GOT3 (cell line): ENCODE results near the gene GLYR1.
"Not testable (repeated sequence)": the region's sequence is repeated elsewhere in the genome, so short reads cannot be mapped to it uniquely, and the experiment has no call there.

Experiments used
- DNase-seq: peaks from one replicate; lab custom pipeline; 2025; ENCODE audit warnings: mixed read lengths; lab: John Stamatoyannopoulos, UW

GLYR1 gene

DNA sequence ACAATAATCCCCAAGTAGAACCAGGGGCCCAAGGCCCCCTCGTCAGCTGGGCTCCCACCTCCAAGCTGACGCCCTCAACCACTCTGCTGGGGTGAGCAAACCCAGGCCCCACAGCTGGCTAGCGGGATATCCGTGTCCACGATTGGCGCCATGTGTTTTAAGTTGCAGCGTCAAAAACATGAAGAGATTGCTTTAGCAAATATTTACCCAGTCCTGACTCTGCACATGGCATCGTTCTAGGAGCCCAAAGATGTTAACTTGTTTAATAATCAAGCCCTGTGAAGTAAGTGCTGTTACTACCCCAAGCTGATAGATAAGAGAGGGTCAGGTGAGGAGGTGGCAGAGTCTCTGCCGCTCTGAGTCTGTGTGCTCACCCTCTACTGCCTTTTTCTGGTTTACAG lies 58.6 kb downstream of the GLYR1 start:
- no peak for DNase-seq

DNA sequence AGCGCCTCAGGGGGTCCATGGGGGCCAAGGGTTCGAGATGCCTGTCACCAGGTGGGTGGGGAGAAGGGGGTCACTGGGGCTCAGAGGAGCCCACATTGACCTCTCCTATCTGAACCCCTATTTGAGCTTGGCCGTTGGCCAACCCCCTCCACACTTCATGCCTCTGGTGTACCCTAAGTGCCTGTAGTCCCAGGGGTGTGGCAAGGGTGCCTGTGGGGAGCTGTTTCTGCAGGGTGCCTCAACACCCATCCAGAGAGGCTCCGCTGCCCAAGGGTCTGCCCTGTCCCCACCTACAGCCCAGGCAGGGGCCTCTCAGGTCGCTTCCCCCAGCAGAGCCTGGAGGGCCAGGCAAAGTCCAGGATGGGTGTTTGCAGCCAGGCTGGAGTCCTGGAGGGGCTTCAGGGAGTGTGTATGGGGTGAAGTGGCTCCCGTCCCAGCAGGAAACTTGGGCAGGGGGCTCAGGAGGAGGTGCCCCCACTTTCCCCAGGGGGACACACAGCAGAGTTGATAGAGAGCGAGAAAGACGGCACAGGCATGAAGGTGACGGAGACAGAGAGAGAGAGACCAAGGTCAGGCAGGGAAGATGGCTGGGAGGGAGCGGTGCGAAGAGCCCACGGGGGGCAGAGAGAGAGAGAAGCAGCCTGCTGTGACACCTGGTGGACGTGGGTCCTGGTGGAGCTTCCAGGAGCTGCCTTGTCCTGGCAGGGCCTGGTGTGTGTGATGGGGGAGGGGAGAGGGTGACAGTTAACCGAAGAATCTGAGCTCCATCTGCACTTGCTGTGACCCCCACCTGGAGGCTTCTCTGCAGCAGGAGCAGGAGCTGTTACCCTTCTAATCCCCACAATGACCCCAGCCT lies 59.2 kb downstream of the GLYR1 start, which contains the start of gene SEPTIN12:
Gene SEPTIN12 (minus strand): TSS at position 719 of the 856 bp plus-strand sequence. CDS start 700 bp downstream, at position 19.
- DNase-seq: no peak

DNA sequence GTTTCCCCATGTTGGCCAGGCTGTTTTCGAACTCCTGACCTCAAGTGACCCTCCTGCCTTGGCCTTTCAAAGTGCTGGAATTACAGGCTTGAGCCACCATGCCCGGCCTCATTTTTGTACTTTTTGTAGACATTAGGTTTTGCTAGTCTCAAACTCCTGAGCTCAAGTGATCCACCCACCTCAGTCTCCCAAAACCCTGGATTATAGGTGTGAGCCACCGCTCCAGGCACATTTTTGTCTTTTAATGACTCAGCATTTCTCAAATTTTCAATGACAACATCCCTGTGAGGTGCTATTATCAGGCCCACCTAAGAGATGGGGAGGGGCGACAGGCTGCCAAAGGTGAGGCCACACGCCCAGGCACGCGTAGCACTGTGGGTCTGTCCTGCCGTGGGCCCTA lies 60.0 kb downstream of the GLYR1 start:
- DNase-seq: no peak

DNA sequence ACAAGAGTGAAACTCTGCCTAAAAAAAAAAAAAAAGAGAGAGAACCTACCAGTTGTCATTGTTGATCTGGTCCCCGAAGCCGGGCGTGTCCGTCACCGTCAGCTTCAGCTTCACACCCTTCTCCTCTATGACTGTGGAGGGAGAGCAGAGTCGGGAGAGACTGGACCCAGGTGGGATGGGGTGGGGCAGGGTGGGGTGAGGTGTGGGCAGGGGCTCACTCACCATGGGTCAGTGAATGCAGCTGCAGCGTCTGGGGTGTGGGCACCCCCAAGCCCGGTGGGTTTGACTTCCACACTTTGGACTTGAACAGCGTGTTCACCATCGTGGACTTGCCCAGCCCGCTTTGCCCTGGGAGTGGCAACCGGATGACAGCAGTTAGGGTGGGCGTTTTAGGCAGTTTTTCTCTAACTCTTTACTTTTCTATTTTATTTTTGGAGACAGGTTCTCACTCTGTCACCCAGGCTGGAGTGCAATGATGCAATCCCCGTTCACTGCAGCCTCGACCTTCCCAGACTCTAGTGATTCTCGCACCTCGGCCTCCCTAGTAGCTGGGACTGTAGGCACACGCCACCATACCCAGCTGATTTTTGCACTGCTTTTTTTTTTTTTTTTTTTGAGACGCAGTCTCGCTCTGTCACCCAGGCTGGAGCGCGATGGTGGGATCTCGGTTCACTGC lies 61.2 kb downstream of the GLYR1 start:
- no peak for DNase-seq

DNA sequence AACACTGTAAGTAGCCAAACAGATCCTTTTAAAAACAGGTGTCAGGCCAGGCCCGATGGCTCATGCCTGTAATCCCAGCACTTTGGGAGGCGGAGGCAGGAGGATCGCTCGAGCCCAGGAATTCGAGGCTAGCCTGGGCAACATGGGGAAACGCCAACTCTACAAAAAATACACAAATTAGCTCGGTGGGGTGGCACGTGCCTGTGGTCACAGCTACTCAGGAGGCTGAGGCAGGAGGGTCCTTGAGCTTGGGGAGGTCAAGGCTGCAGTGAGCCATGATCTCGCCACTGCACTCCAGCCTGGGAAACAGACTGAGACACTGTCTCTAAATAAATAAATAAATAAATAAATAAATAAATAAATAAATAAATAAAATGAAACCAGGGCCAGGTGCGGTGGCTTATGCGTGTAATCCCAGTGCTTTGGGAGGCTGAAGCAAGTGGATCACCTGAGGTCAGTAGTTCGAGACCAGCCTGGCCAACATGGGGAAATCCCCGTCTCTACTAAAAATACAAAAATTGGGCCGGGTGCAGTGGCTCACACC lies 62.6 kb downstream of the GLYR1 start:
- DNase-seq: not testable (repeated sequence)

DNA sequence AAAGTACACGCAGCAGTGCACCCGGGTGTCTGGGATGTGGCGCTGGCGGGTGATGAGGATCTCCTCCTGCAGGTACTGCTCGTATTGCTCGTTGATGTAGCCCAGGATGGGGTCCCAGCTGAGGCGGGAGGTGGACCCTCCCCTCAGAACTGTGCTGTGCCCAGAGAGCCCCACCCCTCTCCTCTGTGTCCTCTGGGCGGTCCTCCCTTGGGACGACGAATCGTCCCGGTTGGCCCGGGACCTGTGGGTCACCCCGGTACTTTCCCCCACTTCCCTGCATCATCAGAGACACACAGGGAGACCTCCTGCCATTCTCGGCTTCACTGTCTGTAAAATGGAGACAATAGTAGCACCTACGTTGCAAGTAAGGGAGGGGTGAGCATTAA lies 63.1 kb downstream of the GLYR1 start:
- DNase-seq: no peak

DNA sequence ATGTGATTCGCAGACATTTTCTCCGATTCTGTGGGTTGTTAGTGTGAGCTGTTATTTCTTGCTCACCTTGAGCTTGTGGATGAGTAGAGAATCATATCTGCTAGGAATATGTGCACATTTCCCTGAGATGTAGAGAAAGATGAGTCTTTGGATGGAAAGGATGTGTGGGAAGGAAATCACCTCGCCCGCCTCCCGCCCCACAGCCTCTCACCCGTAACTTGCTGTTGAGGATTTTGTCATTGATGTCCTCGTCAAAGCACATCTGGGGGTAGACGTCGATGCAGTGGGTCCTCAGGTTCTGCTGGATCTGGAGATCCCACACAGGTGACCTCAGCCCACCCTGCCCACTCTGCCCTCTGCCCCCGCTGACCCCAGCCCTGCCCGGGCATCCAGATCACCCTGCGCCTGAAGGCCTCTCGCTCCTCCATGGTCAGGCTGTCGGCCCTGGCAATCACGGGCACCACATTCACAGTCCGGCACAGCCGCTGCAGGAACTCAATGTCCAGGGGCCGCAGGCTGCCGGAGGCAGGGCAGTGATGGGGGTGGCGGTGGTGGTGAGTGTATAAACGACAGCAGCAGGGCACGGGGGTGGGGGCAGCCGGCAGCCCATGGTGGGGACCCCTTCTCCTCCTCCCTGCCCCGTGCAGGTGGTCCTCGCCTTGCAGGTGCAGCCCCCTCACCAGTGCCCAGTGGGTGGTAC lies 63.7 kb downstream of the GLYR1 start:
- DNase-seq: no peak

DNA sequence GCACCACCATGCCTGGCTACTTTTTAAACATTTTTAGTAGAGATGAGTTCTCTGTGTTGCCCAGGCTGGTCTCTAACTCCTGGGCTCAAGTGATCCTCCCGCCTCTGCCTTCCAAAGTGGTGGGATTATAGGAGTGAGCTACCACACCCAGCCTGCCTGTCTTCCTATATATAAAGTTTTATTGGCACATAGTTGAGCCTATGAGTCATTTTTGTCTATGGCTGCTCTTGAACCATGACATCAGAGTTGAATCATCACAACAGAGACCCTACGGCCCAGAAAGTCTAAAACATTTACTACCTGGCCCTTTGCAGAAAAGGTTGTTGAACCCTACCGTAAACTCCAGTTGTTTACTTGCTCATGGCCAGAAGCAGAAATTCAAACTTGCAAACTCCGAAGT lies 66.9 kb downstream of the GLYR1 start:
- DNase-seq: no peak

DNA sequence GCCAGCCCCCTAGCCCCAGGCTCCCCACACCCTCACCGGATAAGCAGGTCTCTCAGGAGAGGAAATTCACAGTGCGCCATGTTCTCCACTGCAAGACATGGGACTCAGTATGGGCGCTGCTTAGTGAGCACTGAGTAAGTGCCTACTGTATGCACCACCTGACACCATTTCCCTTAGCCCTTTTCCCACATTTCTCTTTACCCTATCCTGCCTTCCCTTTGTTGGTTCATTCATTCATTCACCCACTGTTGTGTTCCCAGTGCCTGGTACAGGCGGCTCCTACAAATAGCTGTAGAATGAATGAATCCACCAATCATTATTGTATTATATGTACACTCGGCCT lies 69.1 kb downstream of the GLYR1 start:
- no peak for DNase-seq

DNA sequence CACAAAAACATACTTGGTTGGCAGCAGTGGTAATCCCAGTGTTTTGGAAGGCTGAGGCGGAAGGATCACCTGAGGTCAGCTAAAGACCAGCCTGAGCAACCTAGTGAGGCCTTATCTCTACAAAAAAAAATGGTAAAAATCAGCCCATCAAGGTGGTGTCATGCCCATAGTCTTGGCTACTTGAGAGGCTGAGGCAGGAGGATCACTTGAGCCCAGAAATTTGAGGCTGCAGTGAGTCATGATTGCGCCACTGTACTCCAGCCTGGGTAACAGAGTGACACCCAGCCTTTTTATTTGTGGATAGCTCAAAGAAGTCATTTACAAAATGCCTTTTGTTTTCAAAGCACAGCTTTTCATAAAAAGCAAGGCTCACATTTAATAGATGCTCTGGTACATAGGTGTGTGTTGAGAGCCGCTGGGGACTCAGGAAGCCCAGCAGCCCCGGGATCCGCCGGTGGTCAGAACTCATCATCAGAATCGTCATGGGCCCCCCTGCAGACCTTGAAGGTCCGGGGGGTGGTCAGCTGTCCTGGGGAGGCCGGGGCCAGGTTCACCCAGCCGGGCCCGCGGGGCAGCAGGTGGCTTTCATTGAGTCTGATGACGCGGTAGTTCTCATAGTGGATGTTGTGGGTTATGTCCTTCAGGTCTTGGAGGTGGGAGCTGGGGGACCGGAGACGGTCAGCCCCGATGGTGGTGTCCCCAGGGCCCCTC lies 69.6 kb downstream of the GLYR1 start:
- DNase-seq: no peak

- no peak for DNase-seq
Observed at GRCh38 chr16:4776141-4776705, 70.9 kb downstream of the GLYR1 start.

GRCh38 chr16:4775005-4775404 lies 72.1 kb downstream of the GLYR1 start:
- DNase-seq: no peak

GRCh38 chr16:4772351-4772750 lies 74.7 kb downstream of the GLYR1 start:
- no peak for DNase-seq

- no peak for DNase-seq
Observed at GRCh38 chr16:4771646-4772045, 75.4 kb downstream of the GLYR1 start.

- DNase-seq: no peak
Observed at GRCh38 chr16:4769306-4769638, 77.8 kb downstream of the GLYR1 start.

GRCh38 chr16:4768549-4769305 lies 78.4 kb downstream of the GLYR1 start:
- peak; percentile 82 for DNase-seq

DNA sequence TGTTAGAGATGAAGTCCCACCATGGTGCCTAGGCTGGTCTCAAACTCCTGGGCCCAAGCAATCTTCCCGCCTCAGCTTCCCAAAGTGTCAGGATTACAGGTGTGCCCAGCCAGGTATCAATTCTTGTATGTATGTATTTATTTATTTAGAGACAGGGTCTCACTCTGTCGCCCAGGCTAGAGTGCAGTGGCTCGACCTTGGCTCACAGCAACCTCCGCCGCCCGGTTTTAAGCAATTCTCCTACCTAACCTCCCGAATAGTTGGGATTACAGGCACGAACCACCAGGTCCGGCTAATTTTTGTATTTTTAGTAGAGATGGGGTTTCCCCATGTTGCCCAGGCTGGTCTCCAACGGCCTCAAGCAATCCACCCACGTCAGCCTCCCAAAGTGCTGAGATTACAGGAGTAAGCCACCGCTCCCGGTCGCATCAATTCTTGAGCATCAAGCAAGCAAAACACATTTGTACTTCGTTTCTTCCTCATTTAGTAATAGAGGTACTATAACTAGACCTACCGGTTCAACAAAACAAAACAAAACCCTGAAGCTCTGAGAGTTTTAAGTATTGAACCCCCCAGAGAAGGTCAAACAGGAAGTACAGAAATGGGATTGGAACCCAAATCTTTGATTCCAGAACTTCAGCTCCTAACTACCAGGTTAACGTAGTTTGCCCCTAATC lies 79.1 kb downstream of the GLYR1 start:
- no peak for DNase-seq

DNA sequence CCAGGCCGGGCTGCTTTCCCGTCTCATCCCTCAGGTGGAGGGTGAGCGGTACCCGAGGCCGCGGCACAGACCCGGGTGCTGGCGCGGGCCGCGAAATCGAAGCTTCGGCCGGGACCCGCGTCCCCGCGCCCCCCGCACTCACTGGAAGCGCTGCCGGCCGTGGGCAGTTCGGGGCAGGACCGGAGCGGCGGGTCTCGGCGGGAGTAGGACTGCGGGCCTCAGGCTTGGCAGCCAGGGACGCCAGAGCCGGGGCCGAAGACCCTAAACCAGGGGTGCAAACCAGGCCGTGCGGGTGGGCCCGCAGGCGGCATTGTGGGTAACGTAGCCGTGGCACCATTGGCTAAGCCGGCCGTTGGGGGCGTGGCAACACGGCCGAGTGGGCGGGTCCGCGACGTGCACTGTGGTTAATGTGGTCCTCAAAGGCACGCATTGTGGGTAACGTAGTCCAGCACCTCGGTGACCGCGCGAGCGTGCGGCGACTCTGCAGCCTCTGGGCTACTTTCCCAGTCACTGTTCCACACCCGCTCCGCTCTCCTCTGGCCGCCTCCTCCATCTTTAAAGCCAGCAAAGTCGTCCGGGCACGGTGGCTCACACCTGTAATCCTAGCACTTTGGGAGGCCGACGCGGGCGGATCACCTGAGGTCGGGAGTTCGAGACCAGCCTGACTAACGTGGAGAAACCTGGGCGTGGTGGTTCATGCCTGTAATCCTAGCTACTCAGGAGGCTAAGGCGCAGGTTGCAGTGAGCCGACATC lies 80.0 kb downstream of the GLYR1 start, which contains the start of gene ZNF500:
Gene ZNF500 (minus strand): TSS at position 288 of the 754 bp plus-strand sequence. CDS start 1,184 bp downstream, outside the sequence.
- DNase-seq: peak; percentile 89
